Ishikawa (cell line): ENCODE measurements around the gene CDH23.

Experiments used
- CEBPB ChIP-seq: IDR thresholded peaks from 2 replicates; pipeline ENCODE4 v1.6.1; 2012
- CREB1 ChIP-seq: IDR thresholded peaks from 2 replicates; pipeline ENCODE4 v1.6.1; 2012; ENCODE audit warnings: low read depth
- EGR1 ChIP-seq: IDR thresholded peaks from 2 replicates; pipeline ENCODE4 v1.6.1; 2012
- EP300 ChIP-seq: IDR thresholded peaks from 2 replicates; pipeline ENCODE4 v1.6.1; 2012; ENCODE audit warnings: borderline replicate concordance
- FOXM1 ChIP-seq: IDR thresholded peaks from 2 replicates; pipeline ENCODE4 v1.6.1; 2012; ENCODE audit warnings: low read depth, borderline replicate concordance
- RAD21 ChIP-seq: IDR thresholded peaks from 2 replicates; pipeline ENCODE4 v1.6.1; 2012; ENCODE audit warnings: low read depth
- TAF1 ChIP-seq: IDR thresholded peaks from 2 replicates; pipeline ENCODE4 v1.6.1; 2012; ENCODE audit warnings: low read depth, mild to moderate bottlenecking
- TEAD4 ChIP-seq: IDR thresholded peaks from 2 replicates; pipeline ENCODE4 v1.6.1; 2012
- YY1 ChIP-seq: IDR thresholded peaks from 2 replicates; pipeline ENCODE4 v1.6.1; 2012; ENCODE audit warnings: low read depth
- ZBTB7A ChIP-seq: IDR thresholded peaks from 2 replicates; pipeline ENCODE4 v1.6.1; 2012; ENCODE audit warnings: low read depth
- TF ChIP-seq, protein P1 (sequence below): IDR thresholded peaks from 2 replicates; pipeline ENCODE4 v1.6.1; 2012
- TF ChIP-seq, protein P2 (sequence below): IDR thresholded peaks from 2 replicates; pipeline ENCODE4 v1.6.1; 2012; ENCODE audit warnings: low read depth, mild to moderate bottlenecking

GRCh38 chr10:71353639-71354038 is 43.1 kb upstream of the CDH23 start:
- TF ChIP-seq TAF1 (no peak), ZBTB7A (no peak), CEBPB (no peak), EP300 (no peak), RAD21 (no peak), CREB1 (no peak), YY1 (no peak), EGR1 (no peak), FOXM1 (no peak), TEAD4 (no peak)
- TF ChIP-seq, protein P1, sequence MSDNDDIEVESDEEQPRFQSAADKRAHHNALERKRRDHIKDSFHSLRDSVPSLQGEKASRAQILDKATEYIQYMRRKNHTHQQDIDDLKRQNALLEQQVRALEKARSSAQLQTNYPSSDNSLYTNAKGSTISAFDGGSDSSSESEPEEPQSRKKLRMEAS, result no peak
- TF ChIP-seq, protein P2, sequence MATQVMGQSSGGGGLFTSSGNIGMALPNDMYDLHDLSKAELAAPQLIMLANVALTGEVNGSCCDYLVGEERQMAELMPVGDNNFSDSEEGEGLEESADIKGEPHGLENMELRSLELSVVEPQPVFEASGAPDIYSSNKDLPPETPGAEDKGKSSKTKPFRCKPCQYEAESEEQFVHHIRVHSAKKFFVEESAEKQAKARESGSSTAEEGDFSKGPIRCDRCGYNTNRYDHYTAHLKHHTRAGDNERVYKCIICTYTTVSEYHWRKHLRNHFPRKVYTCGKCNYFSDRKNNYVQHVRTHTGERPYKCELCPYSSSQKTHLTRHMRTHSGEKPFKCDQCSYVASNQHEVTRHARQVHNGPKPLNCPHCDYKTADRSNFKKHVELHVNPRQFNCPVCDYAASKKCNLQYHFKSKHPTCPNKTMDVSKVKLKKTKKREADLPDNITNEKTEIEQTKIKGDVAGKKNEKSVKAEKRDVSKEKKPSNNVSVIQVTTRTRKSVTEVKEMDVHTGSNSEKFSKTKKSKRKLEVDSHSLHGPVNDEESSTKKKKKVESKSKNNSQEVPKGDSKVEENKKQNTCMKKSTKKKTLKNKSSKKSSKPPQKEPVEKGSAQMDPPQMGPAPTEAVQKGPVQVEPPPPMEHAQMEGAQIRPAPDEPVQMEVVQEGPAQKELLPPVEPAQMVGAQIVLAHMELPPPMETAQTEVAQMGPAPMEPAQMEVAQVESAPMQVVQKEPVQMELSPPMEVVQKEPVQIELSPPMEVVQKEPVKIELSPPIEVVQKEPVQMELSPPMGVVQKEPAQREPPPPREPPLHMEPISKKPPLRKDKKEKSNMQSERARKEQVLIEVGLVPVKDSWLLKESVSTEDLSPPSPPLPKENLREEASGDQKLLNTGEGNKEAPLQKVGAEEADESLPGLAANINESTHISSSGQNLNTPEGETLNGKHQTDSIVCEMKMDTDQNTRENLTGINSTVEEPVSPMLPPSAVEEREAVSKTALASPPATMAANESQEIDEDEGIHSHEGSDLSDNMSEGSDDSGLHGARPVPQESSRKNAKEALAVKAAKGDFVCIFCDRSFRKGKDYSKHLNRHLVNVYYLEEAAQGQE, result no peak
